HepG2 (cell line): Measurements from ENCODE around the gene ELOVL7. TPM values are rescaled to one million over a fixed set of nuclear protein-coding genes. Genes with fewer than 3 reads are reported as not detected.
A peak's percentile ranks its signal among the peaks of the same experiment; 100 is the strongest.

Source experiments
- ATAC-seq: fragments of 200-7000 bp; cut with Tn5 transposase; 3 replicates; pipeline ENCODE4 v1.9.1; 2020; ENCODE audit warnings: mild to moderate bottlenecking, moderate library complexity
- BruUV-seq: library from RNA; stranded (reverse); fragments of 400-500 nt; replicated peaks from 2 replicates; lab custom pipeline; 2021; lab: Mats Ljungman, UMichigan
- CTCF ChIA-PET: fragments of 300-600 bp; formaldehyde crosslinking; extraction: SDS; loops from one replicate; lab custom pipeline; 2021; ENCODE audit warnings: low total read pairs, inconsistent platforms, low intra/inter-chr PET ratio; lab: Yijun Ruan, JAX
- POLR2A ChIA-PET: fragments of 350-600 bp; sonication (Branson Sonifier 250); formaldehyde crosslinking; loops from one replicate; lab custom pipeline; 2020; ENCODE audit warnings: antibody characterized with exemption, inconsistent platforms; lab: Yijun Ruan, JAX
- DNase-seq: peaks from one replicate; pipeline ENCODE4 v3.0.0-alpha.2; 2015; ENCODE audit warnings: low spot score
- FAIRE-seq: peaks from 3 replicates; lab custom pipeline; 2011; peaks lifted over from hg19 to GRCh38; lab: Jason Lieb, UNC
- H2AFZ ChIP-seq: one replicate; pipeline ENCODE4 v1.6.1; 2011; ENCODE audit warnings: low read length, inconsistent platforms
- H3K27ac ChIP-seq: fragments of 300-600 bp; 3 replicates; pipeline ENCODE4 v1.8.0; 2011; ENCODE audit warnings: mixed run types, mild to moderate bottlenecking, mixed read lengths, low read length, inconsistent platforms; ENCODE audit not compliant: insufficient read depth; ENCODE audit errors: extremely low read length
- H3K27me3 ChIP-seq, 2 experiments: fragments of 200-600 bp in 1 of 2; 2 replicates in 1 of 2; 3 replicates in 1 of 2; pipeline versions ENCODE4 v1.6.0 to v1.8.0; 2011; ENCODE audit warnings: low read length in 2 of 2, mild to moderate bottlenecking in 2 of 2, moderate library complexity in 2 of 2, inconsistent platforms in 1 of 2; ENCODE audit not compliant: insufficient read depth in 2 of 2, control insufficient read depth in 1 of 2
- H3K36me3 ChIP-seq, 2 experiments: fragments of 200-600 bp in 1 of 2; replicated peaks in 1 of 2; 2 replicates in 1 of 2; 3 replicates in 1 of 2; pipeline versions ENCODE4 v1.5.1 to v1.8.0; 2011; ENCODE audit warnings: low read length in 2 of 2, inconsistent platforms in 1 of 2; ENCODE audit not compliant: insufficient read depth in 2 of 2, control insufficient read depth in 1 of 2
- H3K4me1 ChIP-seq: 2 replicates; pipeline ENCODE4 v1.5.1; 2012; ENCODE audit warnings: low read length, inconsistent platforms; ENCODE audit not compliant: insufficient read depth
- H3K4me2 ChIP-seq: 2 replicates; pipeline ENCODE4 v1.6.0; 2011; ENCODE audit warnings: low read depth, low read length, inconsistent platforms
- H3K4me3 ChIP-seq, 3 experiments: fragments of 200-600 bp in 1 of 3; sonication (generic), shearing (Covaris generic) in 1 of 3; replicated peaks in 1 of 3; 2 replicates each; pipeline ENCODE4 v1.5.1; 2011 to 2016; ENCODE audit warnings: low read length in 3 of 3, inconsistent platforms in 2 of 3, low read depth in 2 of 3, mild to moderate bottlenecking in 2 of 3, control low read depth in 1 of 3, mixed read lengths in 1 of 3; ENCODE audit not compliant: insufficient read depth in 1 of 3
- H3K79me2 ChIP-seq: one replicate; pipeline ENCODE4 v1.6.1; 2011; ENCODE audit warnings: low read length, inconsistent platforms; ENCODE audit not compliant: insufficient read depth
- H3K9ac ChIP-seq: 2 replicates; pipeline ENCODE4 v1.6.0; 2011; ENCODE audit warnings: mild to moderate bottlenecking, low read depth, low read length, inconsistent platforms; ENCODE audit not compliant: insufficient read depth
- H3K9me3 ChIP-seq: 2 replicates; pipeline ENCODE4 v1.5.1; 2012; ENCODE audit warnings: mild to moderate bottlenecking, low read length
- H4K20me1 ChIP-seq: 2 replicates; pipeline ENCODE4 v1.6.0; 2011; ENCODE audit warnings: inconsistent platforms, mild to moderate bottlenecking, low read length, moderate library complexity; ENCODE audit not compliant: insufficient read depth
- BCL6 ChIP-seq: IDR thresholded peaks from 2 replicates; pipeline ENCODE4 v1.6.1; 2016; ENCODE audit warnings: missing genetic modification reagents, missing compliant biosample characterization
- TMF1 ChIP-seq: sonication (generic); formaldehyde crosslinking; IDR thresholded peaks from 2 replicates; pipeline ENCODE4 v1.8.1; 2022; ENCODE audit warnings: low read depth, missing genetic modification reagents
- ZNF121 ChIP-seq: sonication (generic); formaldehyde crosslinking; IDR thresholded peaks from 2 replicates; pipeline ENCODE4 v1.5.0; 2020; ENCODE audit warnings: mild to moderate bottlenecking, missing genetic modification reagents
- WGBS: methylation state at CpG from one replicate; pipeline ENCODE4 v1.1.6; 2017; ENCODE audit warnings: low lambda C conversion rate; 5-methylcytosine and 5-hydroxymethylcytosine counted together
- in situ Hi-C: cut with HindIII; loops from 2 replicates; pipeline ENCODE4 v1.10.0; 2017; ENCODE audit warnings: low pct_unique_long_range_greater_than_20kb; ENCODE audit not compliant: extremely low pct_ligation_motif_present
- intact Hi-C: fragments of 100-400 bp; cut with micrococcal nuclease; formaldehyde crosslinking; loops from one replicate; pipeline ENCODE4 v1.10.0; 2022; ENCODE audit not compliant: unreplicated experiment
- polyA plus RNA-seq, 8 experiments: library from polyadenylated mRNA; depleted of rRNA in 3 of 8; stranded (reverse) in 7 of 8; unstranded in 1 of 8; fragments of >200 nt; fragmentation: Illumina TruSeq in 4 of 8; extraction: Trizol in 4 of 8; gene quantifications; 2 replicates each; pipeline versions ENCODE4 v1.2.1 to v1.2.3, GENCODE V29; 2011 to 2016; ENCODE audit warnings: low read depth in 4 of 8, missing spikeins in 1 of 8, mixed read lengths in 1 of 8; ENCODE audit not compliant: insufficient read depth in 1 of 8
- total RNA-seq, 5 experiments: library from RNA; depleted of rRNA; stranded (reverse); fragments of >200 nt; fragmentation: Illumina TruSeq; extraction: Trizol; gene quantifications; 2 replicates each; pipeline ENCODE4 v1.2.3, GENCODE V29; 2016; ENCODE audit warnings: low read depth in 1 of 5
- TF ChIP-seq, protein P1 (sequence below): sonication (generic); formaldehyde crosslinking; conservative IDR thresholded peaks from 2 replicates; pipeline ENCODE4 v1.4.0; 2020; ENCODE audit warnings: missing genetic modification reagents
- TF ChIP-seq, protein P2 (sequence below): sonication (generic); formaldehyde crosslinking; IDR thresholded peaks from 2 replicates; pipeline ENCODE4 v1.9.0; 2021; ENCODE audit warnings: missing genetic modification reagents, mild to moderate bottlenecking, borderline replicate concordance

The ELOVL7 gene
- total and polyA plus RNA-seq, 2 of the 13 experiments (the other 11 are each of a cell fraction or from before 2014, with no cell fraction given): 4.5 to 7.3 TPM

DNA sequence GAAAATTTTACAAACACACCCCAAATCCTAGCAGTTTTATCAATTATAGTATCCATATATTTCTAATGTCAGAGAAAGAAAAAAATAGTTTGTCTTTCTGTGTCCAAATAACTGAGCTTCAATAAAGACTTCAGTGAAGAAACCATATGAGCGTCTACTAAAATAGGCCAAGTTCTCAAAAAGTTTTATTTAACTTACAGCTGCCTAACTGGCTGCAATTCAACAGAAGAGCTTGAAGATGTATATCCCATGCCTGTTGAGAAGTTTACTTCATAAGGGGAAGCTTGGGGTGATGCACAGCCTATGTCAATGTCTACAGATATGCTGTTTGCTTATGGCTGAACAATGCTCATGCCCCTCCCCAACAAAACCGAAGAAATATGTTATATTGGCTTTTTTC, 43.7 kb upstream of the ELOVL7 start (continued):
- TF ChIP-seq BCL6 (CRISPR knock-in tag): no peak
- TF ChIP-seq, all 625 proteins: peak for 0

DNA sequence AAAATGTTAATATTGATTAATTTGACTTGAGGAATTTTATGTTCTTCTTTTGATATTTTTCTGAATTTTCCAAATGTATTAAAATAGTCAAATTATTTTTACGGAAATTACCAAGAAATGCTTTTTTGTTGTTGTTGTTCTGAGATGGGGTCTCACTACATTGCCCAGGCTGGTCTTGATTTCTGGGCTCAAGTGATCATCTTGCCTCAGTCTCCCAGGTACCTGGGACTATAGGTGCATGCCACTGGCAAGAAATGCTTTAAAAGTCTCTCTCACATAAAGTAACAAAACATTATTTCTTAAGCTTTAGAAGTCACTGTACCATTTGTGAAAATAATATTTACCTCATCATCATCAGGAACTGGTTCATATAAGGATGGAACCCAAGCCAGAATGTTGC, 43.0 kb upstream of the ELOVL7 start:
- ATAC-seq (no peak), FAIRE-seq (no peak), DNase-seq (no peak)
- Histone ChIP-seq H3K27me3 (no peaks in the 10 kb centered on the region), H4K20me1 (no peaks in the 10 kb centered on the region), H3K4me2 (no peak overlapping the region), H3K27ac (no peak overlapping the region), H3K9me3 (no peaks in the 10 kb centered on the region), H3K4me1 (peaks cover 26% of the 10 kb centered on the region), H2AFZ (no peak overlapping the region), H3K9ac (no peak overlapping the region), H3K79me2 (no peaks in the 10 kb centered on the region), H3K36me3 (no peaks in the 10 kb centered on the region), H3K4me3 (no peak overlapping the region)
- intact Hi-C loops (no loop called here), in situ Hi-C loops (loop anchor here (10.0 kb wide), 1 partner anchor 212 kb away; no protein-coding TSS in a partner anchor)
- TF ChIP-seq, protein P1, sequence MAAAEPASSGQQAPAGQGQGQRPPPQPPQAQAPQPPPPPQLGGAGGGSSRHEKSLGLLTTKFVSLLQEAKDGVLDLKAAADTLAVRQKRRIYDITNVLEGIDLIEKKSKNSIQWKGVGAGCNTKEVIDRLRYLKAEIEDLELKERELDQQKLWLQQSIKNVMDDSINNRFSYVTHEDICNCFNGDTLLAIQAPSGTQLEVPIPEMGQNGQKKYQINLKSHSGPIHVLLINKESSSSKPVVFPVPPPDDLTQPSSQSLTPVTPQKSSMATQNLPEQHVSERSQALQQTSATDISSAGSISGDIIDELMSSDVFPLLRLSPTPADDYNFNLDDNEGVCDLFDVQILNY (CRISPR knock-in tag): no peak
- TF ChIP-seq ZNF121 (CRISPR knock-in tag): peak; percentile 65
- no peak for TF ChIP-seq TMF1 (CRISPR knock-in tag)
- TF ChIP-seq, protein P2, sequence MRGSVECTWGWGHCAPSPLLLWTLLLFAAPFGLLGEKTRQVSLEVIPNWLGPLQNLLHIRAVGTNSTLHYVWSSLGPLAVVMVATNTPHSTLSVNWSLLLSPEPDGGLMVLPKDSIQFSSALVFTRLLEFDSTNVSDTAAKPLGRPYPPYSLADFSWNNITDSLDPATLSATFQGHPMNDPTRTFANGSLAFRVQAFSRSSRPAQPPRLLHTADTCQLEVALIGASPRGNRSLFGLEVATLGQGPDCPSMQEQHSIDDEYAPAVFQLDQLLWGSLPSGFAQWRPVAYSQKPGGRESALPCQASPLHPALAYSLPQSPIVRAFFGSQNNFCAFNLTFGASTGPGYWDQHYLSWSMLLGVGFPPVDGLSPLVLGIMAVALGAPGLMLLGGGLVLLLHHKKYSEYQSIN (CRISPR knock-in tag): no peak
- BruUV-seq: no TSS peak
- CTCF ChIA-PET: no interaction called here
- POLR2A ChIA-PET: no interaction called here
- 96% methylated on average over 1 of the region's 1 CpG for WGBS
